Smooth muscle cell (in vitro differentiated cells): ENCODE data around the gene LYPD1. TPM values are rescaled to one million over a fixed set of nuclear protein-coding genes. Genes with fewer than 3 reads are reported as not detected.
A peak's percentile ranks its signal among the peaks of the same experiment; 100 is the strongest.

Experiments
- DNase-seq: peaks from one replicate; lab custom pipeline; 2025; ENCODE audit not compliant: unreplicated experiment; lab: John Stamatoyannopoulos, UW
- H2AFZ ChIP-seq: fragments of 200-600 bp; sonication (generic); 2 replicates; pipeline ENCODE4 v1.6.0; 2016; ENCODE audit warnings: antibody characterized with exemption, low read depth, mild to moderate bottlenecking
- H3F3A ChIP-seq: fragments of 200-600 bp; sonication (generic); 2 replicates; pipeline ENCODE4 v1.6.0; 2017; ENCODE audit warnings: antibody characterized with exemption, low read depth
- H3K27ac ChIP-seq: fragments of 200-600 bp; sonication (generic); 2 replicates; pipeline ENCODE4 v1.5.1; 2016; ENCODE audit warnings: low read depth, mild to moderate bottlenecking
- H3K27me3 ChIP-seq: fragments of 200-600 bp; sonication (generic); 2 replicates; pipeline ENCODE4 v1.6.1; 2016; ENCODE audit warnings: low read depth, mild to moderate bottlenecking
- H3K36me3 ChIP-seq: fragments of 200-600 bp; sonication (generic); 2 replicates; pipeline ENCODE4 v1.5.1; 2016; ENCODE audit warnings: low read depth
- H3K4me1 ChIP-seq: fragments of 200-600 bp; sonication (generic); 2 replicates; pipeline ENCODE4 v1.5.1; 2016; ENCODE audit warnings: low read depth
- H3K4me2 ChIP-seq: fragments of 200-600 bp; sonication (generic); 2 replicates; pipeline ENCODE4 v1.6.0; 2016; ENCODE audit warnings: mild to moderate bottlenecking
- H3K4me3 ChIP-seq: fragments of 200-600 bp; sonication (generic); 2 replicates; pipeline ENCODE4 v1.5.1; 2016; ENCODE audit warnings: mild to moderate bottlenecking
- H3K79me2 ChIP-seq: fragments of 200-600 bp; sonication (generic); 2 replicates; pipeline ENCODE4 v1.6.0; 2016; ENCODE audit warnings: low read depth, mild to moderate bottlenecking
- H3K9ac ChIP-seq: fragments of 200-600 bp; sonication (generic); 2 replicates; pipeline ENCODE4 v1.6.0; 2016; ENCODE audit warnings: low read depth
- H3K9me3 ChIP-seq: fragments of 200-600 bp; sonication (generic); replicated peaks from 2 replicates; pipeline ENCODE4 v1.5.1; 2016; ENCODE audit warnings: low read depth
- H4K20me1 ChIP-seq: fragments of 200-600 bp; sonication (generic); 2 replicates; pipeline ENCODE4 v1.6.0; 2016; ENCODE audit warnings: low read depth
- CTCF ChIP-seq: fragments of 200-600 bp; sonication (generic); IDR thresholded peaks from 2 replicates; pipeline ENCODE4 v1.5.1; 2017; ENCODE audit warnings: borderline replicate concordance, mild to moderate bottlenecking, antibody characterized with exemption; ENCODE audit not compliant: insufficient read depth, poor library complexity, severe bottlenecking
- WGBS: methylation state at CpG from one replicate; pipeline ENCODE4 v1.1.7; 2016; ENCODE audit warnings: low lambda C conversion rate; 5-methylcytosine and 5-hydroxymethylcytosine counted together
- polyA plus RNA-seq: library from polyadenylated mRNA; unstranded; fragments of >200 nt; fragmentation: Nextera tagmentation; extraction: Ambion mirVana; gene quantifications from 2 replicates; pipeline ENCODE4 v1.2.1, GENCODE V29; 2016
- total RNA-seq: library from RNA; depleted of rRNA; stranded (reverse); fragments of >200 nt; gene quantifications from 2 replicates; pipeline ENCODE4 v1.2.3, GENCODE V29; 2014

The LYPD1 gene
- total and polyA plus RNA-seq, 2 experiments from 2014 or later = 2.5 to 5.3 TPM

GRCh38 chr2:132651115-132652045 is 18.6 kb downstream of the LYPD1 start:
- H3K4me3 ChIP-seq = no peak overlapping the region
- no peaks in the 10 kb centered on the region for H3K27me3 ChIP-seq
- 73% methylated on average over 12 of the region's 12 CpGs for WGBS
- H3K36me3 ChIP-seq = no peaks in the 10 kb centered on the region
- no peaks in the 10 kb centered on the region for H4K20me1 ChIP-seq
- no peaks in the 10 kb centered on the region for H3K79me2 ChIP-seq
- H3F3A ChIP-seq = no peaks in the 10 kb centered on the region
- no peak overlapping the region for H3K9ac ChIP-seq
- peak; percentile 72 for TF ChIP-seq CTCF
- H2AFZ ChIP-seq = no peak overlapping the region
- no peak for DNase-seq
- H3K4me1 ChIP-seq = no peaks in the 10 kb centered on the region
- no peak overlapping the region for H3K27ac ChIP-seq
- H3K9me3 ChIP-seq = no peaks in the 10 kb centered on the region
- peak overlapping the region; percentile 61 for H3K4me2 ChIP-seq

DNA sequence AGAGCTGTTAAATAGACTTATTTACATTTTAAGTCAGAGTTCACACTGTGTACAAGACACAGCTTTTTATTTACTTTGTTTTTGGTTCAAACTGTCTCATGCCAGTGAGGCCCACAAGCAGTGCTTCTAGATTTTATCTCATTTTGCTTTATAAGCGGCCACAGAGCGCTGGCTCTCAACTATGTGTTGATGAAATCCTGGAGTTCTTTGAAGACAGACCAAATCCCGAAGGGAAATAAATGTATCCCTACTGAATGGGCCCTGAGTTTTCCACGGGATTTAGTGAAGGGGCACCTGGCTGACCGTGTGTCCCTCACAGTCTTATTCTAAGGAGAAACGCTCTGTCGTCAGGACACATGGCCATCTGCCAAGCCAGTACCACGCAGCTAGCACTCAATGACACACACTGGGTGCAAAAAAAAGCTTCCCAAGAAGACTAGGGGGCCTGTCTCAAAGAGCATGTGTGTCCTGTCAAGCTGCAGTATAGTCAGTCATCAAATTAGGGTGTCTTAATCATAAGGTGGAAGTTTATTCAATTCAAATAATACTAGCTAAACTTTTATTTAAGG is 23.4 kb downstream of the LYPD1 start:
- no peak for TF ChIP-seq CTCF
- no peak overlapping the region for H2AFZ ChIP-seq
- H3K9me3 ChIP-seq = no peaks in the 10 kb centered on the region
- no peaks in the 10 kb centered on the region for H3K36me3 ChIP-seq
- no peak overlapping the region for H3K4me2 ChIP-seq
- no peaks in the 10 kb centered on the region for H3K27me3 ChIP-seq
- H3K4me3 ChIP-seq = no peak overlapping the region
- no peaks in the 10 kb centered on the region for H4K20me1 ChIP-seq
- no peak overlapping the region for H3K9ac ChIP-seq
- H3K79me2 ChIP-seq = no peaks in the 10 kb centered on the region
- H3K27ac ChIP-seq = no peak overlapping the region
- 51% methylated on average over 8 of the region's 8 CpGs for WGBS
- H3F3A ChIP-seq = no peaks in the 10 kb centered on the region
- DNase-seq = no peak
- no peaks in the 10 kb centered on the region for H3K4me1 ChIP-seq

GRCh38 chr2:132645722-132646539 is 24.1 kb downstream of the LYPD1 start:
- WGBS = 91% methylated on average over 18 of the region's 18 CpGs

More at GRCh38 chr2:132645722-132646539, 24.1 kb downstream of the LYPD1 start:
- no peak overlapping the region for H3K4me2 ChIP-seq
- H2AFZ ChIP-seq = no peak overlapping the region
- no peaks in the 10 kb centered on the region for H3K4me1 ChIP-seq
- H3F3A ChIP-seq = no peaks in the 10 kb centered on the region
- TF ChIP-seq CTCF = no peak
- no peaks in the 10 kb centered on the region for H4K20me1 ChIP-seq
- DNase-seq = no peak
- no peaks in the 10 kb centered on the region for H3K36me3 ChIP-seq
- H3K27ac ChIP-seq = no peak overlapping the region
- no peaks in the 10 kb centered on the region for H3K9me3 ChIP-seq
- H3K79me2 ChIP-seq = no peaks in the 10 kb centered on the region
- H3K27me3 ChIP-seq = no peaks in the 10 kb centered on the region
- H3K9ac ChIP-seq = no peak overlapping the region
- H3K4me3 ChIP-seq = no peak overlapping the region
